HG02678 (cell line): ENCODE results near the gene ID2.

ENCODE experiments used
- ATAC-seq: cut with Tn5 transposase; IDR thresholded peaks from one replicate; pipeline ENCODE4 v1.9.1; 2021; ENCODE audit warnings: mild to moderate bottlenecking, moderate library complexity; ENCODE audit not compliant: unreplicated experiment

Gene ID2

GRCh38 chr2:8682719-8683667 lies 1.1 kb downstream of the ID2 start:
- no peak for ATAC-seq

GRCh38 chr2:8684540-8684877 lies 2.7 kb downstream of the ID2 start:
- no peak for ATAC-seq

- peak; percentile 1 for ATAC-seq
These were observed 3.2 kb downstream of the ID2 start for GRCh38 chr2:8684878-8685696.

- ATAC-seq, result peak; percentile 31
These were observed 4.0 kb downstream of the ID2 start for GRCh38 chr2:8685697-8686358.

- no peak for ATAC-seq
These were observed 10.1 kb downstream of the ID2 start for GRCh38 chr2:8691859-8692437.

- ATAC-seq, result no peak
These were observed 10.9 kb downstream of the ID2 start for GRCh38 chr2:8692783-8693156.

- ATAC-seq, result no peak
These were observed 11.4 kb downstream of the ID2 start for GRCh38 chr2:8693157-8693821.

GRCh38 chr2:8694737-8695136 lies 12.9 kb downstream of the ID2 start:
- no peak for ATAC-seq

- no peak for ATAC-seq
These were observed 15.3 kb downstream of the ID2 start for GRCh38 chr2:8697190-8697589.

- ATAC-seq, result no peak
These were observed 18.0 kb downstream of the ID2 start for GRCh38 chr2:8699839-8700238.

- ATAC-seq, result no peak
These were observed 20.0 kb downstream of the ID2 start for GRCh38 chr2:8701681-8702379.

GRCh38 chr2:8704906-8705305 lies 23.1 kb downstream of the ID2 start:
- ATAC-seq, result no peak

- ATAC-seq, result no peak
These were observed 27.8 kb downstream of the ID2 start for GRCh38 chr2:8709611-8710010.

- no peak for ATAC-seq
These were observed 29.1 kb downstream of the ID2 start for GRCh38 chr2:8710951-8711350.

- ATAC-seq, result no peak
These were observed 32.4 kb downstream of the ID2 start for GRCh38 chr2:8714283-8714682.

- no peak for ATAC-seq
These were observed 33.1 kb downstream of the ID2 start for GRCh38 chr2:8714971-8715370.

GRCh38 chr2:8719528-8719927 lies 37.7 kb downstream of the ID2 start:
- no peak for ATAC-seq

GRCh38 chr2:8720741-8721140 lies 38.9 kb downstream of the ID2 start:
- no peak for ATAC-seq

GRCh38 chr2:8721410-8721809 lies 39.6 kb downstream of the ID2 start:
- no peak for ATAC-seq

GRCh38 chr2:8722986-8723385 lies 41.1 kb downstream of the ID2 start:
- no peak for ATAC-seq
